HEK293 (cell line): ENCODE measurements around the gene H2AZ2.
A peak's percentile ranks its signal among the peaks of the same experiment; 100 is the strongest.

Experiments used
- FEZF1 ChIP-seq: fragments of 450-650 bp; formaldehyde crosslinking; IDR thresholded peaks from 2 replicates; pipeline ENCODE4 v1.5.1; 2016; ENCODE audit warnings: missing biosample characterization, missing genetic modification characterization
- GLIS2 ChIP-seq: fragments of 450-650 bp; formaldehyde crosslinking; IDR thresholded peaks from 2 replicates; pipeline ENCODE4 v1.5.1; 2016; ENCODE audit warnings: missing biosample characterization, missing genetic modification characterization
- INSM2 ChIP-seq: fragments of 450-650 bp; formaldehyde crosslinking; IDR thresholded peaks from 2 replicates; pipeline ENCODE4 v1.5.1; 2016; ENCODE audit warnings: missing biosample characterization, missing genetic modification characterization
- KLF10 ChIP-seq: fragments of 450-650 bp; IDR thresholded peaks from 2 replicates; pipeline ENCODE4 v1.5.1; 2018; ENCODE audit warnings: missing biosample characterization, mild to moderate bottlenecking, missing genetic modification characterization
- REST ChIP-seq: fragments of 450-650 bp; formaldehyde crosslinking; IDR thresholded peaks from 2 replicates; pipeline ENCODE4 v1.5.1; 2016; ENCODE audit warnings: missing biosample characterization, missing genetic modification characterization
- ZBTB1 ChIP-seq: fragments of 450-650 bp; formaldehyde crosslinking; IDR thresholded peaks from 2 replicates; pipeline ENCODE4 v1.5.1; 2016; ENCODE audit warnings: missing biosample characterization, missing genetic modification characterization
- ZBTB10 ChIP-seq: fragments of 450-650 bp; formaldehyde crosslinking; IDR thresholded peaks from 2 replicates; pipeline ENCODE4 v1.5.1; 2016; ENCODE audit warnings: missing biosample characterization, missing genetic modification characterization
- ZBTB21 ChIP-seq: fragments of 450-650 bp; formaldehyde crosslinking; IDR thresholded peaks from 2 replicates; pipeline ENCODE4 v1.5.1; 2017; ENCODE audit warnings: missing biosample characterization, missing genetic modification characterization
- ZNF121 ChIP-seq: fragments of 450-650 bp; formaldehyde crosslinking; IDR thresholded peaks from 2 replicates; pipeline ENCODE4 v1.5.1; 2016; ENCODE audit warnings: missing biosample characterization, missing genetic modification characterization
- ZNF223 ChIP-seq: fragments of 450-650 bp; formaldehyde crosslinking; IDR thresholded peaks from 2 replicates; pipeline ENCODE4 v1.5.1; 2016; ENCODE audit warnings: missing biosample characterization, missing genetic modification characterization
- ZNF362 ChIP-seq: fragments of 450-650 bp; formaldehyde crosslinking; IDR thresholded peaks from 2 replicates; pipeline ENCODE4 v1.5.1; 2016; ENCODE audit warnings: missing biosample characterization, missing genetic modification characterization
- ZNF37A ChIP-seq: fragments of 450-650 bp; IDR thresholded peaks from 2 replicates; pipeline ENCODE4 v1.5.1; 2018; ENCODE audit warnings: missing biosample characterization, missing genetic modification characterization
- ZNF394 ChIP-seq: fragments of 450-650 bp; formaldehyde crosslinking; IDR thresholded peaks from 2 replicates; pipeline ENCODE4 v1.5.1; 2016; ENCODE audit warnings: missing biosample characterization, missing genetic modification characterization, mild to moderate bottlenecking, moderate library complexity, borderline replicate concordance
- ZNF426 ChIP-seq: fragments of 450-650 bp; formaldehyde crosslinking; IDR thresholded peaks from 2 replicates; pipeline ENCODE4 v1.5.1; 2017; ENCODE audit warnings: missing biosample characterization, missing genetic modification characterization, mild to moderate bottlenecking, inconsistent platforms, moderate library complexity
- ZNF48 ChIP-seq: fragments of 450-650 bp; formaldehyde crosslinking; IDR thresholded peaks from 2 replicates; pipeline ENCODE4 v1.5.1; 2016; ENCODE audit warnings: missing biosample characterization, missing genetic modification characterization
- ZNF518A ChIP-seq: fragments of 450-650 bp; formaldehyde crosslinking; conservative IDR thresholded peaks from 2 replicates; pipeline ENCODE4 v1.5.1; 2016; ENCODE audit warnings: low read depth, missing biosample characterization, missing genetic modification characterization
- ZNF549 ChIP-seq: fragments of 450-650 bp; IDR thresholded peaks from 2 replicates; pipeline ENCODE4 v1.5.1; 2018; ENCODE audit warnings: missing biosample characterization, missing genetic modification characterization, mild to moderate bottlenecking, inconsistent platforms, moderate library complexity
- ZNF561 ChIP-seq: fragments of 450-650 bp; IDR thresholded peaks from 2 replicates; pipeline ENCODE4 v1.5.1; 2018; ENCODE audit warnings: missing biosample characterization, missing genetic modification characterization, borderline replicate concordance
- ZNF626 ChIP-seq: fragments of 450-650 bp; sonication (Bioruptor Pico); formaldehyde crosslinking; IDR thresholded peaks from 2 replicates; pipeline ENCODE4 v1.5.1; 2018; ENCODE audit warnings: missing biosample characterization, missing genetic modification characterization, inconsistent platforms
- ZNF658 ChIP-seq: fragments of 450-650 bp; formaldehyde crosslinking; IDR thresholded peaks from 2 replicates; pipeline ENCODE4; 2016; ENCODE audit warnings: missing biosample characterization, missing genetic modification characterization
- ZNF670 ChIP-seq: fragments of 450-650 bp; formaldehyde crosslinking; IDR thresholded peaks from 2 replicates; pipeline ENCODE4 v1.5.1; 2016; ENCODE audit warnings: missing biosample characterization, missing genetic modification characterization, low read depth
- ZNF785 ChIP-seq: fragments of 450-650 bp; formaldehyde crosslinking; IDR thresholded peaks from 2 replicates; pipeline ENCODE4 v1.5.1; 2016; ENCODE audit warnings: missing biosample characterization, missing genetic modification characterization
- ZNF791 ChIP-seq: fragments of 450-650 bp; formaldehyde crosslinking; IDR thresholded peaks from 2 replicates; pipeline ENCODE4 v1.5.1; 2016; ENCODE audit warnings: missing biosample characterization, missing genetic modification characterization

The H2AZ2 gene

GRCh38 chr7:44885394-44886317 lies 37.8 kb upstream of the H2AZ2 start, which contains the start of gene PURB (continued):
- TF ChIP-seq ZNF362 (tag by site-specific recombination) (no peak), ZNF658 (tag by site-specific recombination) (no peak), ZNF518A (tag by site-specific recombination) (peak; percentile 51), ZNF791 (tag by site-specific recombination) (no peak), ZNF223 (no peak), REST (tag by site-specific recombination) (no peak), ZNF561 (tag by site-specific recombination) (peak; percentile 92; the same call in 1 of the 2 replicates), ZNF785 (no peak), ZNF37A (tag by site-specific recombination) (no peak), ZBTB21 (peak; percentile 82), KLF10 (tag by site-specific recombination) (peak; percentile 83), FEZF1 (tag by site-specific recombination) (no peak), ZNF626 (no peak), ZNF549 (tag by site-specific recombination) (no peak), ZNF426 (tag by site-specific recombination) (no peak), ZNF121 (tag by site-specific recombination) (no peak), ZNF670 (no peak), ZNF394 (tag by site-specific recombination) (peak; percentile 58), GLIS2 (tag by site-specific recombination) (peak; percentile 49; the same call in 1 of the 2 replicates), INSM2 (tag by site-specific recombination) (peak; percentile 58; the same call in 1 of the 2 replicates), ZBTB1 (tag by site-specific recombination) (no peak), ZBTB10 (no peak; the same call in 1 of the 2 replicates), ZNF48 (tag by site-specific recombination) (no peak)
